Measurements from ENCODE around the gene NDUFS1. TPM values are rescaled to one million over a fixed set of nuclear protein-coding genes. Genes with fewer than 3 reads are reported as not detected.

Gene NDUFS1
- total and polyA plus RNA-seq, 3 donors from 2014 or later, result 73.1 to 86.8 (median 75.8) TPM

DNA sequence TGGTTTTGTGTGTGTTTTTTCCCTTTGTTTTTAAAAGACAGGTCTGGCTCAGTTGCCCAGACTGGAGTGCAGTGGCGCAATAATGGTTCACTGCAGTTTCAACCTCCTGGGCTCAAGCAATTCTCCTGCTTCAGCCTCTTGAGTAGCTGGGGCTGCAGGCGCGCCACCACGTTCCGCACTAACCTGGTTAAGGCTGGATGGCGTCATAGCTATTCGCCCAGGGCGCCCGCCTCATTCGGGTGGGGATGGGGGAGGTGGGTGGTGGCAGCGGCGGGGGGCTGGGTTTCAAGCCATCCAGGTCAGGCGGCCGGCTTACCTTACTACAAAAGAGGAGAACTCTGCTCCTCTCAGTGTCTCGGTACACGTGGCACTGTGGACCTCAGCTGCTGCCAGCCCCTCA, 43.2 kb upstream of the NDUFS1 start:
- WGBS, 2 donors, result 60 to 76% methylated on average over 16 of the region's 16 CpGs
- Histone ChIP-seq H3K4me3 (no peak overlapping the region), H3K4me1 (peaks cover 4% of the 10 kb centered on the region), H3K36me3 (ENCODE audit: low read depth, missing control alignments) (no peaks in the 10 kb centered on the region), H3K27ac (no peak overlapping the region), H3K9me3 (no peaks in the 10 kb centered on the region), H3K27me3 (no peaks in the 10 kb centered on the region)
- intact Hi-C loops (cut with DNase I; ENCODE audit: low total_unique reads), result no loop called here
- DNase-seq, result peak; percentile 25
- TF ChIP-seq POLR2A (IDR thresholded peaks at IDR 0.05), result no peak
- TF ChIP-seq, protein P1, sequence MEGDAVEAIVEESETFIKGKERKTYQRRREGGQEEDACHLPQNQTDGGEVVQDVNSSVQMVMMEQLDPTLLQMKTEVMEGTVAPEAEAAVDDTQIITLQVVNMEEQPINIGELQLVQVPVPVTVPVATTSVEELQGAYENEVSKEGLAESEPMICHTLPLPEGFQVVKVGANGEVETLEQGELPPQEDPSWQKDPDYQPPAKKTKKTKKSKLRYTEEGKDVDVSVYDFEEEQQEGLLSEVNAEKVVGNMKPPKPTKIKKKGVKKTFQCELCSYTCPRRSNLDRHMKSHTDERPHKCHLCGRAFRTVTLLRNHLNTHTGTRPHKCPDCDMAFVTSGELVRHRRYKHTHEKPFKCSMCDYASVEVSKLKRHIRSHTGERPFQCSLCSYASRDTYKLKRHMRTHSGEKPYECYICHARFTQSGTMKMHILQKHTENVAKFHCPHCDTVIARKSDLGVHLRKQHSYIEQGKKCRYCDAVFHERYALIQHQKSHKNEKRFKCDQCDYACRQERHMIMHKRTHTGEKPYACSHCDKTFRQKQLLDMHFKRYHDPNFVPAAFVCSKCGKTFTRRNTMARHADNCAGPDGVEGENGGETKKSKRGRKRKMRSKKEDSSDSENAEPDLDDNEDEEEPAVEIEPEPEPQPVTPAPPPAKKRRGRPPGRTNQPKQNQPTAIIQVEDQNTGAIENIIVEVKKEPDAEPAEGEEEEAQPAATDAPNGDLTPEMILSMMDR (IDR thresholded peaks at IDR 0.05), result no peak

DNA sequence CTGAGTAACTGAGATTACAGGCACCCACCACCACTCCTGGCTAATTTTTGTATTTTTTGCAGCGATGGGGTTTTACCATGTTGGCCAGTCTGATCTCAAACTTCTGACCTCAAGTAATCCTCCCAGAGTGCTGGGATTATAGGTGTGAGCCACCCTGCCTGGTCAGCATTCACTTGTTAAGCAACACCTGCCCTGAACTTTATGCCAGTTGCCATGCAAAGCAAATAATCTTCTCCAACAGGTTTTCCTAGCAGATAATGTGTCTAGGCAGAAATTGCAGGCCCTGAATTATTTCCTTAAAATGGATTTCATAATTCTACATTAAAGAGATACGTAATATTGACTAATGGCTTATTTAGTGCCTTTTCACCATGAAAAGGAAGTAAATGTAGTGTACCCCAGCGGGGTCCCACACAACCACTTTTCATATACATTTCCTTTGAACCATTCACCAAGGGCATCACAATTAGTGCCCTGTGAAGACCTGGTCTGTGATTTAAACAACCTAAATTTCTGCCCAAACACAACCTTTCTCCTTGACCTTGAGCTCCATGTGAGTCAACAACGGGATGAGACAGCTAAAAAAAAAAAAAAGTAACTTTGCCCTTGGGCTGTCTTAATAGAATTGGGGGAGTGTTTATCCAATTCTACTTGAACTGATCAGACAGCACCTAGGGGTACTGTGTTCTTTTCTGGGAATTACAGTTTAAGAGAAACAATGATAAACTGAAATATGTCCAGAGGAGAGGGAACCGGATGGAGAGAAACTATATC, 42.0 kb upstream of the NDUFS1 start:
- no peak overlapping the region for H3K4me3 ChIP-seq
- H3K36me3 ChIP-seq (ENCODE audit: low read depth, missing control alignments), result no peaks in the 10 kb centered on the region
- intact Hi-C loops (cut with DNase I; ENCODE audit: low total_unique reads), result no loop called here
- no peaks in the 10 kb centered on the region for H3K9me3 ChIP-seq
- TF ChIP-seq, protein P1 (IDR thresholded peaks at IDR 0.05), result no peak
- no peak for TF ChIP-seq POLR2A (IDR thresholded peaks at IDR 0.05)
- no peaks in the 10 kb centered on the region for H3K27me3 ChIP-seq
- no peak overlapping the region for H3K27ac ChIP-seq
- DNase-seq, result no peak
- peaks cover 4% of the 10 kb centered on the region for H3K4me1 ChIP-seq
- WGBS, 2 donors, result 62 to 64% methylated on average over 5 of the region's 5 CpGs

DNA sequence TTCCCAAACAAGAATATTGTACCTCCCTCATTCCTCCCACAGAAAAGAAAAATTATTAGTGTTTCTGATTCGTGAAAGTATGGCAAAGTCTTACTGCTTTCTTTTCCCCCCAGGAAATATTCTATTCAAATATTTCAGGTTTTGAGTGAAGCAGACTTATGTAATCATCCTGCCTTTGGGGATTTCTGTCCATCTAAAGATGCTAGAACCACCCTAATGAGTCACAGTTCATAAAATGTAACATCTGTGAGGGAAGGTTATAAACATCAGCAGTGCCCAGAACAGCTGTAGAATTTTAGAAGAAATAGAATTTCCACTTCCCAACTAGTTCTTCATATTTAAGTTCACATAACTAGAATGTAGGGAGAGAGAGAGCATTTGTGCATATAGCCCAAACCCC, 39.4 kb upstream of the NDUFS1 start:
- TF ChIP-seq POLR2A (IDR thresholded peaks at IDR 0.05), result no peak
- TF ChIP-seq, protein P1 (IDR thresholded peaks at IDR 0.05), result no peak
- 48 to 68% methylated on average over 1 of the region's 1 CpG for WGBS, 2 donors
- Histone ChIP-seq H3K4me1 (no peaks in the 10 kb centered on the region), H3K4me3 (no peak overlapping the region), H3K9me3 (no peaks in the 10 kb centered on the region), H3K27ac (no peak overlapping the region), H3K36me3 (ENCODE audit: low read depth, missing control alignments) (no peaks in the 10 kb centered on the region), H3K27me3 (no peaks in the 10 kb centered on the region)
- DNase-seq, result no peak
- intact Hi-C loops (cut with DNase I; ENCODE audit: low total_unique reads), result no loop called here

DNA sequence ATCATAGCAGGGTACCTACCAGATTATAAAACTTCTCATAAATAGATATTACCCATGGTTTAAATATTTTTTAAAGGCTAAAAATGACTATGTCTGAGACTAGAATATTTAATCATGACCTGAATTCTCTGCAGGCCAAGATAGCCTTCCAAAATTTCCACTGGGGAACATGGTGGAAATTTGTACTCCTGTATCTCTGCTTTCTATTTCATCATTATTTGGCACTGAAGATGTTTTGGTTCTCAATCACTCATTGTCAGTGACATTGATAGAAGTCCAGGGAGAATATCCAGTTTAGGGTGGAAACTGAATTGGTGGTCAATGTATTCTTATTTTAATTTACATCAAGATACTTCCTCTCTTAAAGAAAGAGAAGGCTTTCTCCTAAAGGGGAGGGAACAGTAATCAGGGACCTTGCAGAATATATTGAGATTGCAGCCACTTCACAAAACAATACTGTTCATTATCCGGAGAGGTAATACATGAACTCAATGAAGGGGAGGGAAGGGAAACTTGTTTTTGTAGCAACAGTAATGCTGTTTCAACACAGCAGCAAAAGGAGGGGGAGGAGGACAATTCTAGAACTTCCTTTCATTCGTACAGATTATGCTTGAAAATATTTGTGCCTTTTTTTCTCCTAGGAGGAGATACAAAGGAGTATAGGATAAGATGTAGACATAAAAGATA, 34.6 kb upstream of the NDUFS1 start:
- intact Hi-C loops (cut with DNase I; ENCODE audit: low total_unique reads), result no loop called here

More for the DNA sequence above, 34.6 kb upstream of the NDUFS1 start:
- WGBS, 2 donors, result 28 to 53% methylated on average over 2 of the region's 2 CpGs
- Histone ChIP-seq H3K27ac (peak overlapping the region; percentile 52 to 76), H3K4me3 (no peak overlapping the region), H3K9me3 (no peaks in the 10 kb centered on the region), H3K27me3 (no peaks in the 10 kb centered on the region), H3K36me3 (ENCODE audit: low read depth, missing control alignments) (no peaks in the 10 kb centered on the region), H3K4me1 (peaks cover 4% of the 10 kb centered on the region)
- TF ChIP-seq POLR2A (IDR thresholded peaks at IDR 0.05), result no peak
- TF ChIP-seq, protein P1 (IDR thresholded peaks at IDR 0.05), result no peak
- no peak for DNase-seq

Measured in testis (tissue), 3 donors.